HEK293T (cell line): ENCODE data around the gene PPP4C.

Source experiments
- ARNT ChIP-seq: fragments of 450-650 bp; IDR thresholded peaks from 2 replicates; pipeline ENCODE4 v1.6.1; 2017; ENCODE audit warnings: mild to moderate bottlenecking
- BHLHE40 ChIP-seq: fragments of 450-650 bp; IDR thresholded peaks from 2 replicates; pipeline ENCODE4 v1.6.1; 2016; ENCODE audit warnings: mild to moderate bottlenecking, moderate library complexity, borderline replicate concordance
- ELF4 ChIP-seq: fragments of 450-650 bp; IDR thresholded peaks from 2 replicates; pipeline ENCODE4 v1.6.1; 2017; ENCODE audit warnings: antibody characterized with exemption
- FOXK2 ChIP-seq: fragments of 450-650 bp; IDR thresholded peaks from 2 replicates; pipeline ENCODE4 v1.6.1; 2016; ENCODE audit warnings: mild to moderate bottlenecking
- FOXM1 ChIP-seq: fragments of 450-650 bp; IDR thresholded peaks from 2 replicates; pipeline ENCODE4 v1.6.1; 2017; ENCODE audit warnings: mild to moderate bottlenecking, borderline replicate concordance
- L3MBTL2 ChIP-seq: fragments of 450-650 bp; conservative IDR thresholded peaks from 2 replicates; pipeline ENCODE4 v1.6.1; 2016; ENCODE audit warnings: mild to moderate bottlenecking
- LEF1 ChIP-seq: fragments of 450-650 bp; IDR thresholded peaks from 2 replicates; pipeline ENCODE4 v1.6.1; 2017; ENCODE audit warnings: mild to moderate bottlenecking, borderline replicate concordance
- SP1 ChIP-seq: fragments of 450-650 bp; IDR thresholded peaks from 2 replicates; pipeline ENCODE4 v1.6.1; 2017
- SUZ12 ChIP-seq: fragments of 450-650 bp; IDR thresholded peaks from 2 replicates; pipeline ENCODE4 v1.6.1; 2016; ENCODE audit warnings: mild to moderate bottlenecking
- TF ChIP-seq, protein P1 (sequence below): fragments of 450-650 bp; IDR thresholded peaks from 2 replicates; pipeline ENCODE4 v1.6.1; 2016

DNA sequence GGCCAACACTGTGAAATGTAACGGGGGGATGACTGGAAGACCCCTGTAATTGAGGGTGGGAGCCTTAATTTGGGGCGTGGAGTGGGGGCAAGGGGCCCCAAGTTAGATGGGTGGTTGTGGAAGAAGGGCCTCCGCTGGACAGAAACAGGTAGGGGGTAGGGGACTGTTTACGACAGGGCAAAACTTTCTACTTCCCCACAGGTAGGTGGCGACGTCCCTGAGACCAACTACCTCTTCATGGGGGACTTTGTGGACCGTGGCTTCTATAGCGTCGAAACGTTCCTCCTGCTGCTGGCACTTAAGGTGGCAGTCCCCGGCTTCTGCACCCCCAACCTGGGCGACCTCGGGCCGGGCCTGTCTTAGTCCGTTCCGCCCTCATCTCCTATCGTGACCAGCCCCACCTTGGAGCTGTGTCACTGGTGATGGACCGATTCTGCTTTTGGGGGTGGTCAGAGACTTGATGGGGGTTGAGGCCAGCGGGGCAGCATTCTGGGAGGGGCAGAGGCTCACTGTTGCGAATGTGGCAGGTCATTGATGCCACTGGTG is 6.8 kb downstream of the PPP4C start:
- TF ChIP-seq SUZ12, result no peak
- TF ChIP-seq, protein P1, sequence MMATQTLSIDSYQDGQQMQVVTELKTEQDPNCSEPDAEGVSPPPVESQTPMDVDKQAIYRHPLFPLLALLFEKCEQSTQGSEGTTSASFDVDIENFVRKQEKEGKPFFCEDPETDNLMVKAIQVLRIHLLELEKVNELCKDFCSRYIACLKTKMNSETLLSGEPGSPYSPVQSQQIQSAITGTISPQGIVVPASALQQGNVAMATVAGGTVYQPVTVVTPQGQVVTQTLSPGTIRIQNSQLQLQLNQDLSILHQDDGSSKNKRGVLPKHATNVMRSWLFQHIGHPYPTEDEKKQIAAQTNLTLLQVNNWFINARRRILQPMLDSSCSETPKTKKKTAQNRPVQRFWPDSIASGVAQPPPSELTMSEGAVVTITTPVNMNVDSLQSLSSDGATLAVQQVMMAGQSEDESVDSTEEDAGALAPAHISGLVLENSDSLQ, result no peak
- TF ChIP-seq LEF1, result no peak
- no peak for TF ChIP-seq L3MBTL2
- TF ChIP-seq FOXM1, result no peak
- no peak for TF ChIP-seq SP1
- TF ChIP-seq BHLHE40, result no peak
- TF ChIP-seq FOXK2, result no peak
- TF ChIP-seq ELF4, result no peak
- TF ChIP-seq ARNT, result no peak
